ENCODE data around the gene IGF2. TPM values are rescaled to one million over a fixed set of nuclear protein-coding genes. Genes with fewer than 3 reads are reported as not detected.
"Not testable (repeated sequence)": the region's sequence is repeated elsewhere in the genome, so short reads cannot be mapped to it uniquely, and the experiment has no call there.

The IGF2 gene
- polyA plus RNA-seq, 1 donor (not counting 4 experiments of a cell fraction or from before 2014, with no cell fraction given), result not detected

DNA sequence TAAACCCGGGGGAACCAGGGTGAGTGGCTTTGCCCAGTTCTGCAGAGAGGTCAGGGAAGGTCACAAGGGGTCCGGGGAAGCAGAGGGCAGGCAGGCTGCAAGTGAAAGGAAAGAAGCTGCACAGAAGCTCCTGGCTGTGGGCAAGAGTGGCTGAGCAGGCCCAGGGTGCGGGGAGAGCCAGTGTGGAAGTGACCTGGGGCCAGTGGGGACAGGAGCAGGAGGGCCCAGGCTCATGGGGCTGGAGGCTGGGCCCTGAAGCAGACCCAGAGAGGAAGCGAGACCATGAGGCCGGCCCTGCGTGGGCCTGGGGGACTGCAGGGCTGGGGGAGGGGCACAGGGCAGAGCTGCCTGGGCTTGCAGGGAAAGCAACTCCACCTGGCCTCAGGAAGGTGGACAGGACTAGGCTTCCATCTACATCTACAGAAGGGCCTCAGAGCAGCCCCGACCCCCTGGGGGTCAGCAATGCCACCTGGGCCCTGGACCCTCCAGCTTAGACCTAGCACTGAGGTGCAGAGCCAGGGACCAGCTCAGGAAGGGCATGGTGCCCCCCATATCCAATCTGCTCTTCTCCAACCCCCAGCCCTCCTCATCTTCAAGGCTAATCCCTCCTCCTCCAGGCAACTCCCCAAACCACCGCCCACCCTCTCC lies 11.6 kb downstream of the IGF2 start:
- Histone ChIP-seq H3K27ac (ENCODE audit: control insufficient read depth, insufficient read depth, low read length) (no peak overlapping the region), H2AFZ (ENCODE audit: control insufficient read depth, low read length) (no peak overlapping the region), H4K20me1 (ENCODE audit: control insufficient read depth, extremely low read depth, insufficient read depth, low read length) (no peaks in the 10 kb centered on the region), H3K9me3 (ENCODE audit: control insufficient read depth, low read depth, low read length) (no peaks in the 10 kb centered on the region), H3K79me2 (ENCODE audit: control insufficient read depth, insufficient read depth, low read length) (no peaks in the 10 kb centered on the region), H3K4me3 (ENCODE audit: control insufficient read depth in 2 of 3, extremely low read depth in 1 of 3, insufficient read depth in 2 of 3, low read depth in 1 of 3, low read length in 3 of 3) (no peak overlapping the region), H3K36me3 (ENCODE audit: control insufficient read depth in 2 of 2, extremely low read depth in 1 of 2, insufficient read depth in 2 of 2, low read length in 2 of 2) (no peaks in the 10 kb centered on the region), H3K9me1 (ENCODE audit: control insufficient read depth, extremely low read depth, insufficient read depth, low read length) (no peaks in the 10 kb centered on the region), H3K9ac (ENCODE audit: control insufficient read depth, extremely low read depth, insufficient read depth, low read length) (no peak overlapping the region), H3K4me2 (ENCODE audit: control insufficient read depth, extremely low read depth, insufficient read depth, low read depth, low read length) (no peak overlapping the region), H3K4me1 (ENCODE audit: control insufficient read depth, extremely low read depth, insufficient read depth, low read length) (no peaks in the 10 kb centered on the region), H3K27me3 (ENCODE audit: control insufficient read depth, extremely low read depth, insufficient read depth, low read length) (peaks cover 24% of the 10 kb centered on the region)
- dilution Hi-C loops (cut with MboI; ENCODE audit: extremely low pct_ligation_motif_present, low sequenced_read_pairs), result no loop called here
- TF ChIP-seq CTCF (optimal IDR thresholded peaks at IDR 0.05 in 1 of 3, IDR thresholded peaks at IDR 0.05 in 1 of 3, conservative IDR thresholded peaks at IDR 0.05 in 1 of 3; ENCODE audit: extremely low read depth in 1 of 3, insufficient read depth in 2 of 3, low read length in 3 of 3) (no peak), EZH2 (IDR thresholded peaks at IDR 0.05; ENCODE audit: low read length) (no peak)
- FAIRE-seq (no peak), DNase-seq (ENCODE audit: low read depth, low spot score) (no peak)

DNA sequence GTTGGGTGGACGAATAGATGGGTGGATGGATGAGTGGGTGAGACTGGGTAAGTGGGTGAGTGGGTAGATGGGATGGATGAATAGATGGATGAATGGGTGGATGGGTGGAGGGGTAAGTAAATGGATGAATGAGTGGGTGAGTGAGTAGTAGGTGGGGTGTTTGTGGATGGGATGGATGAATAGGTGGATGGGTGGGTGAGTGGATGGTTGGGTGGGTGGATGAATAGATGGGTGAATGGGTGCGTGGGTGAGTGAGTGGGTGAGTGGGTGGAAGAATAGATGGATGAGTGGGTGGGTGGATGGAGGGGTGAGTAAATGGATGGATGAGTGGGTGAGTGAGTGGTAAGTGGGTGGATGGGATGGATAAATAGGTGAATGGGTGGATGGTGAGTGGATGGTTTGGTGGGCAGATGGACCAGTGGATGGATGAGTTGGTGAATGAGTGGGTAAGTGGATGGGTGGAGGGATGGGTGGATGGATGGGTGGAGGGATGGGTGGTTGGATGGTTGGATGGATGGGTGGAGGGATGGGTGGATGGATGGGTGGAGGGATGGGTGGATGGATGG lies 12.6 kb downstream of the IGF2 start:
- Histone ChIP-seq H3K4me1 (ENCODE audit: control insufficient read depth, extremely low read depth, insufficient read depth, low read length) (no peaks in the 10 kb centered on the region), H3K36me3 (ENCODE audit: control insufficient read depth in 2 of 2, extremely low read depth in 1 of 2, insufficient read depth in 2 of 2, low read length in 2 of 2) (no peaks in the 10 kb centered on the region), H2AFZ (ENCODE audit: control insufficient read depth, low read length) (no peak overlapping the region), H3K9me1 (ENCODE audit: control insufficient read depth, extremely low read depth, insufficient read depth, low read length) (no peaks in the 10 kb centered on the region), H3K4me2 (ENCODE audit: control insufficient read depth, extremely low read depth, insufficient read depth, low read depth, low read length) (no peak overlapping the region), H3K4me3 (ENCODE audit: control insufficient read depth in 2 of 3, extremely low read depth in 1 of 3, insufficient read depth in 2 of 3, low read depth in 1 of 3, low read length in 3 of 3) (no peak overlapping the region), H3K9ac (ENCODE audit: control insufficient read depth, extremely low read depth, insufficient read depth, low read length) (no peak overlapping the region), H3K9me3 (ENCODE audit: control insufficient read depth, low read depth, low read length) (no peaks in the 10 kb centered on the region), H3K27ac (ENCODE audit: control insufficient read depth, insufficient read depth, low read length) (no peak overlapping the region), H4K20me1 (ENCODE audit: control insufficient read depth, extremely low read depth, insufficient read depth, low read length) (no peaks in the 10 kb centered on the region), H3K79me2 (ENCODE audit: control insufficient read depth, insufficient read depth, low read length) (no peaks in the 10 kb centered on the region), H3K27me3 (ENCODE audit: control insufficient read depth, extremely low read depth, insufficient read depth, low read length) (peaks cover 26% of the 10 kb centered on the region)
- dilution Hi-C loops (cut with MboI; ENCODE audit: extremely low pct_ligation_motif_present, low sequenced_read_pairs), result no loop called here
- DNase-seq (ENCODE audit: low read depth, low spot score) (no peak), FAIRE-seq (no peak)
- no peak for TF ChIP-seq CTCF (optimal IDR thresholded peaks at IDR 0.05 in 1 of 3, IDR thresholded peaks at IDR 0.05 in 1 of 3, conservative IDR thresholded peaks at IDR 0.05 in 1 of 3; ENCODE audit: extremely low read depth in 1 of 3, insufficient read depth in 2 of 3, low read length in 3 of 3)
- TF ChIP-seq EZH2 (IDR thresholded peaks at IDR 0.05; ENCODE audit: low read length), result no peak

DNA sequence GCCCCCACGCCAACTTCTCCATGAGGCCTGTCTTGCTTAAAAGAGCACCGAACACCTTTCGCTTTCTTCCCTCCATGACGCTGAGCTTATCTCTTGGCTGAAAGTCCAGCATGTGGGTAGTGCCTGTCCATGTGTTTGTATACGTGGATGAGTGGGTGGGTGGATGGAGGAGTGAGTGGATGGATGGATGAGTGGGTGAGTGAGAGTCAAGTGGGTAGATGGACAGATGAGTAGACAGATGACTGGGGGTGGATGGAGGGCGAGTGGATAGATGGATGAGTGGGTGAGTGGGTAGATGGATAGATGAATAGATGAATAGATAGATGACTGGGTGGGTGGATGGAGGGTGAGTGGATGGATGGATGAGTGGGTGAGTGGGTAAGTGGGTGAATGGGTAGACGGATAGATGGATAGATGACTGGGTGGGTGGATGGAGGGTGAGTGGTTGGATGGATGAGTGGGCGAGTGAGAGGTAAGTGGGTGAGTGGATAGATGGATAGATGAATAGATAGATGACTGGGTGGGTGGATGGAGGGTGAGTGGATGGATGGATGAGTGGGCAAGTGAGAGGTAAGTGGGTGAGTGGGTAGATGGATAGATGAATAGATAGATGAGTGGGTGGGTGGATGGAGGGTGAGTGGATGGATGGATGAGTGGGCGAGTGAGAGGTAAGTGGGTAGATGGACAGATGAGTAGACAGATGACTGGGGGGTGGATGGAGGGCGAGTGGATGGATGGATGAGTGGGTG lies 14.3 kb downstream of the IGF2 start:
- H3K36me3 ChIP-seq (ENCODE audit: control insufficient read depth in 2 of 2, extremely low read depth in 1 of 2, insufficient read depth in 2 of 2, low read length in 2 of 2); H3K27ac ChIP-seq (ENCODE audit: control insufficient read depth, insufficient read depth, low read length); dilution Hi-C loops (cut with MboI; ENCODE audit: extremely low pct_ligation_motif_present, low sequenced_read_pairs); DNase-seq (ENCODE audit: low read depth, low spot score); H3K4me1 ChIP-seq (ENCODE audit: control insufficient read depth, extremely low read depth, insufficient read depth, low read length); H3K79me2 ChIP-seq (ENCODE audit: control insufficient read depth, insufficient read depth, low read length); H3K9ac ChIP-seq (ENCODE audit: control insufficient read depth, extremely low read depth, insufficient read depth, low read length); FAIRE-seq; H3K4me2 ChIP-seq (ENCODE audit: control insufficient read depth, extremely low read depth, insufficient read depth, low read depth, low read length); H4K20me1 ChIP-seq (ENCODE audit: control insufficient read depth, extremely low read depth, insufficient read depth, low read length); H3K9me1 ChIP-seq (ENCODE audit: control insufficient read depth, extremely low read depth, insufficient read depth, low read length); H3K4me3 ChIP-seq (ENCODE audit: control insufficient read depth in 2 of 3, extremely low read depth in 1 of 3, insufficient read depth in 2 of 3, low read depth in 1 of 3, low read length in 3 of 3); H3K9me3 ChIP-seq (ENCODE audit: control insufficient read depth, low read depth, low read length); H2AFZ ChIP-seq (ENCODE audit: control insufficient read depth, low read length): not testable (repeated sequence)
- H3K27me3 ChIP-seq (ENCODE audit: control insufficient read depth, extremely low read depth, insufficient read depth, low read length), result peaks cover 34% of the 10 kb centered on the region
